ENCODE data around the gene KANSL1L.
A peak's percentile ranks its signal among the peaks of the same experiment; 100 is the strongest.
"Not testable (repeated sequence)": the region's sequence is repeated elsewhere in the genome, so short reads cannot be mapped to it uniquely, and the experiment has no call there.

KANSL1L gene

GRCh38 chr2:210171309-210172218 is at the start of gene KANSL1L:
TSS of gene KANSL1L (minus strand) at chr2:210171409. CDS start at chr2:210154582, 16,827 bp downstream.
- peak; percentile 93 for DNase-seq (ENCODE audit: low read depth)

GRCh38 chr2:210215120-210215519 is 43.9 kb upstream of the KANSL1L start:
- no peak for DNase-seq (ENCODE audit: low read depth)

- no peak for DNase-seq (ENCODE audit: low read depth)
These were observed 39.0 kb upstream of the KANSL1L start for GRCh38 chr2:210210185-210210584.

GRCh38 chr2:210207929-210208328 is 36.7 kb upstream of the KANSL1L start:
- no peak for DNase-seq (ENCODE audit: low read depth)

- no peak for DNase-seq (ENCODE audit: low read depth)
These were observed 32.3 kb upstream of the KANSL1L start for GRCh38 chr2:210203558-210203957.

GRCh38 chr2:210203147-210203546 is 31.9 kb upstream of the KANSL1L start:
- DNase-seq (ENCODE audit: low read depth), result no peak

- DNase-seq (ENCODE audit: low read depth), result no peak
These were observed 28.6 kb upstream of the KANSL1L start for GRCh38 chr2:210199854-210200253.

- DNase-seq (ENCODE audit: low read depth), result peak; percentile 31
These were observed 28.1 kb upstream of the KANSL1L start for GRCh38 chr2:210199186-210199765.

GRCh38 chr2:210198326-210198725 is 27.1 kb upstream of the KANSL1L start:
- peak; percentile 7 for DNase-seq (ENCODE audit: low read depth)

- DNase-seq (ENCODE audit: low read depth), result no peak
These were observed 26.5 kb upstream of the KANSL1L start for GRCh38 chr2:210197720-210198119.

- DNase-seq (ENCODE audit: low read depth), result peak; percentile 58
These were observed 24.1 kb upstream of the KANSL1L start for GRCh38 chr2:210195101-210195852.

- no peak for DNase-seq (ENCODE audit: low read depth)
These were observed 19.1 kb upstream of the KANSL1L start for GRCh38 chr2:210190345-210190744.

GRCh38 chr2:210189452-210190138 is 18.4 kb upstream of the KANSL1L start:
- DNase-seq (ENCODE audit: low read depth), result no peak

- no peak for DNase-seq (ENCODE audit: low read depth)
These were observed 17.5 kb upstream of the KANSL1L start for GRCh38 chr2:210188755-210189154.

- no peak for DNase-seq (ENCODE audit: low read depth)
These were observed 17.0 kb upstream of the KANSL1L start for GRCh38 chr2:210188190-210188589.

GRCh38 chr2:210183936-210184335 is 12.7 kb upstream of the KANSL1L start:
- not testable (repeated sequence) for DNase-seq (ENCODE audit: low read depth)

GRCh38 chr2:210181606-210182088 is 10.4 kb upstream of the KANSL1L start:
- DNase-seq (ENCODE audit: low read depth), result not testable (repeated sequence)

GRCh38 chr2:210181033-210181605 is 9.9 kb upstream of the KANSL1L start:
- DNase-seq (ENCODE audit: low read depth), result not testable (repeated sequence)

GRCh38 chr2:210180477-210180876 is 9.3 kb upstream of the KANSL1L start:
- DNase-seq (ENCODE audit: low read depth), result no peak

- no peak for DNase-seq (ENCODE audit: low read depth)
These were observed 8.3 kb upstream of the KANSL1L start for GRCh38 chr2:210179351-210179990.

GRCh38 chr2:210177769-210178168 is 6.6 kb upstream of the KANSL1L start:
- no peak for DNase-seq (ENCODE audit: low read depth)
